ENCODE measurements around the gene DUSP1. TPM values are rescaled to one million over a fixed set of nuclear protein-coding genes. Genes with fewer than 3 reads are reported as not detected.

The DUSP1 gene
- total and polyA plus RNA-seq, 2 of the 13 experiments (the other 11 are each of a cell fraction or from before 2014, with no cell fraction given) = 27.1 to 55.5 TPM

- no peak for TF ChIP-seq AKNA (CRISPR knock-in tag; IDR thresholded peaks at IDR 0.05; ENCODE audit: borderline replicate concordance)
- peak; percentile 47; the same call in 1 of the 2 replicates for TF ChIP-seq FOXO1 (CRISPR knock-in tag; IDR thresholded peaks at IDR 0.05)
- peak; percentile 66; the same call in 1 of the 2 replicates for TF ChIP-seq ZNF605 (CRISPR knock-in tag; IDR thresholded peaks at IDR 0.05)
- TF ChIP-seq MLXIP (CRISPR knock-in tag; IDR thresholded peaks at IDR 0.05; ENCODE audit: borderline replicate concordance) = no peak
- TF ChIP-seq SPEN (CRISPR knock-in tag; IDR thresholded peaks at IDR 0.05; ENCODE audit: low read depth) = no peak
- TF ChIP-seq SKI (IDR thresholded peaks at IDR 0.05; ENCODE audit: partially characterized antibody) = peak; percentile 70
- TF ChIP-seq FOSL2 (CRISPR knock-in tag; IDR thresholded peaks at IDR 0.05) = peak; percentile 51; the same call in 1 of the 2 replicates
- no peak for TF ChIP-seq STAT5B (CRISPR knock-in tag; IDR thresholded peaks at IDR 0.05)
- TF ChIP-seq SOX6 (IDR thresholded peaks at IDR 0.05) = no peak
- TF ChIP-seq SOX6 (CRISPR knock-in tag; IDR thresholded peaks at IDR 0.05) = peak; percentile 97
- TF ChIP-seq ZNF672 (CRISPR knock-in tag; IDR thresholded peaks at IDR 0.05) = no peak
- TF ChIP-seq GPN1 (CRISPR knock-in tag; IDR thresholded peaks at IDR 0.05; ENCODE audit: borderline replicate concordance) = no peak
- peak; percentile 62 for TF ChIP-seq RARA (CRISPR knock-in tag; IDR thresholded peaks at IDR 0.05)
- TF ChIP-seq MATR3 (CRISPR knock-in tag; IDR thresholded peaks at IDR 0.05) = no peak
- TF ChIP-seq ZNF687 (CRISPR knock-in tag; IDR thresholded peaks at IDR 0.05) = peak; percentile 83
- 0 out of 2 replicates have a peak, but pooled peaks have one; percentile 40 for TF ChIP-seq TMF1 (CRISPR knock-in tag; IDR thresholded peaks at IDR 0.05; ENCODE audit: low read depth)
- peak; percentile 31; the same call in 1 of the 2 replicates for TF ChIP-seq ZNF441 (CRISPR knock-in tag; IDR thresholded peaks at IDR 0.05; ENCODE audit: borderline replicate concordance)
- TF ChIP-seq TBX2 (CRISPR knock-in tag; IDR thresholded peaks at IDR 0.05; ENCODE audit: borderline replicate concordance) = peak; percentile 70
Measured at GRCh38 chr5:172764861-172765765, 5.9 kb downstream of the DUSP1 start (continued).
